ENCODE results near the gene COX11.

The COX11 gene

GRCh38 chr17:54968262-54968987 is at the start of gene COX11, which contains the start of gene STXBP4:
TSS of gene COX11 (minus strand) at chr17:54968654. CDS start at chr17:54968646, 8 bp downstream.
TSS of gene STXBP4 (plus strand) at chr17:54968765. CDS start at chr17:54986220, 17,455 bp downstream.
- DNase-seq: peak; percentile 91 to 96

- DNase-seq: no peak
Observed at GRCh38 chr17:55005520-55005919, 37.1 kb upstream of the COX11 start.

- no peak for DNase-seq
Observed at GRCh38 chr17:55004484-55004883, 36.0 kb upstream of the COX11 start.

GRCh38 chr17:55002458-55002857 is 34.0 kb upstream of the COX11 start:
- no peak for DNase-seq

- DNase-seq: no peak
Observed at GRCh38 chr17:54996441-54996840, 28.0 kb upstream of the COX11 start.

- DNase-seq: peak; percentile 11 to 29
Observed at GRCh38 chr17:54992797-54993639, 24.6 kb upstream of the COX11 start.

- DNase-seq: no peak
Observed at GRCh38 chr17:54991567-54991966, 23.1 kb upstream of the COX11 start.

- no peak for DNase-seq
Observed at GRCh38 chr17:54990118-54990517, 21.7 kb upstream of the COX11 start.

- no peak for DNase-seq
Observed at GRCh38 chr17:54985476-54985875, 17.0 kb upstream of the COX11 start.

- no peak for DNase-seq
Observed at GRCh38 chr17:54983260-54983659, 14.8 kb upstream of the COX11 start.

GRCh38 chr17:54982399-54982798 is 13.9 kb upstream of the COX11 start:
- DNase-seq: no peak

- DNase-seq: no peak
Observed at GRCh38 chr17:54980375-54980774, 11.9 kb upstream of the COX11 start.

- DNase-seq: no peak
Observed at GRCh38 chr17:54979657-54980056, 11.2 kb upstream of the COX11 start.

GRCh38 chr17:54977744-54978143 is 9.3 kb upstream of the COX11 start:
- no peak for DNase-seq

- no peak for DNase-seq
Observed at GRCh38 chr17:54976316-54976715, 7.9 kb upstream of the COX11 start.

- no peak for DNase-seq
Observed at GRCh38 chr17:54974759-54975158, 6.3 kb upstream of the COX11 start.

- DNase-seq: no peak
Observed at GRCh38 chr17:54972406-54973138, 4.1 kb upstream of the COX11 start.

GRCh38 chr17:54971901-54972300 is 3.4 kb upstream of the COX11 start:
- DNase-seq: no peak

GRCh38 chr17:54971147-54971546 is 2.7 kb upstream of the COX11 start:
- no peak for DNase-seq

- DNase-seq: no peak
Observed at GRCh38 chr17:54969658-54970572, 1.5 kb upstream of the COX11 start.

- DNase-seq: no peak
Observed at GRCh38 chr17:54968988-54969332, 506 bp upstream of the COX11 start.

GRCh38 chr17:54967621-54968261 is 713 bp downstream of the COX11 start:
- peak in 1 of 2 experiments; percentile 36 for DNase-seq
